Measurements from ENCODE around the gene ERGIC1.

GRCh38 chr5:172845576-172845975 lies 11.5 kb downstream of the ERGIC1 start:
- TF ChIP-seq POLR2A (IDR thresholded peaks at IDR 0.05) = no peak
- TF ChIP-seq, protein P1, sequence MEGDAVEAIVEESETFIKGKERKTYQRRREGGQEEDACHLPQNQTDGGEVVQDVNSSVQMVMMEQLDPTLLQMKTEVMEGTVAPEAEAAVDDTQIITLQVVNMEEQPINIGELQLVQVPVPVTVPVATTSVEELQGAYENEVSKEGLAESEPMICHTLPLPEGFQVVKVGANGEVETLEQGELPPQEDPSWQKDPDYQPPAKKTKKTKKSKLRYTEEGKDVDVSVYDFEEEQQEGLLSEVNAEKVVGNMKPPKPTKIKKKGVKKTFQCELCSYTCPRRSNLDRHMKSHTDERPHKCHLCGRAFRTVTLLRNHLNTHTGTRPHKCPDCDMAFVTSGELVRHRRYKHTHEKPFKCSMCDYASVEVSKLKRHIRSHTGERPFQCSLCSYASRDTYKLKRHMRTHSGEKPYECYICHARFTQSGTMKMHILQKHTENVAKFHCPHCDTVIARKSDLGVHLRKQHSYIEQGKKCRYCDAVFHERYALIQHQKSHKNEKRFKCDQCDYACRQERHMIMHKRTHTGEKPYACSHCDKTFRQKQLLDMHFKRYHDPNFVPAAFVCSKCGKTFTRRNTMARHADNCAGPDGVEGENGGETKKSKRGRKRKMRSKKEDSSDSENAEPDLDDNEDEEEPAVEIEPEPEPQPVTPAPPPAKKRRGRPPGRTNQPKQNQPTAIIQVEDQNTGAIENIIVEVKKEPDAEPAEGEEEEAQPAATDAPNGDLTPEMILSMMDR (IDR thresholded peaks at IDR 0.05) = no peak

Measured in thyroid gland (tissue), 4 donors.